ENCODE data around the gene SPRED2.

DNA sequence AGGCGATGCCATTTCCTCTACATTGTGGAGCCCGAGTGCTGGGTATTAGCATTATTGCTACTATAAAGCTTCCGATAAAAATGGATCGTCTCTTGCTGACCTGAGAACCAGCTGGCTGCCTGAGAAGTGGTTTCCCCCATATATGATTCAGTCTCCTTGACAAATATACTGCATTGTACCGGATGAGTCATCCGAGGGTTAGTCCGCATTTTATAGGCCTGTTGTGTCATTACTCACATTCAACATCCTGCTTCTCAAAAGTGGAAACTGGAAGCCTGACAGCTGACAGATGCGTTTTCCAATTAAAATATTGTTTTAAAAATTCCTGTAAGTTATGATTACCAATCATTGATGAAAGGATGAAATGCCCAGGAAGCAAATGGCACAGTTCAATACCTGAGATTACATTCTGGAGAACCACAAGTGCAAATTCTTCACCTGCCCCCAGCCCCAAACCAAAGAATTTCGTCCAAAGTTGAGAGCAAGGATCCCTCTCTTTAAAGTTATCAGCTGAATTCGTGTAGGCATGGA is 65.7 kb downstream of the SPRED2 start:
- TF ChIP-seq NFRKB (IDR thresholded peaks at IDR 0.05): no peak
- TF ChIP-seq FOXA1 (IDR thresholded peaks at IDR 0.05): no peak
- no peak for TF ChIP-seq SP1 (IDR thresholded peaks at IDR 0.05)
